H1 (cell line): ENCODE data around the gene PDE4D. TPM values are rescaled to one million over a fixed set of nuclear protein-coding genes. Genes with fewer than 3 reads are reported as not detected.

ENCODE experiments used
- CTCF ChIA-PET: fragments of 300-600 bp; sonication (Branson Sonifier 250); formaldehyde crosslinking; loops from one replicate; lab custom pipeline; 2021; ENCODE audit not compliant: partially characterized antibody; lab: Charles Lee
- POLR2A ChIA-PET: fragments of 300-600 bp; sonication (Branson Sonifier 250); formaldehyde crosslinking; loops from one replicate; lab custom pipeline; 2021; ENCODE audit warnings: inconsistent platforms; ENCODE audit not compliant: partially characterized antibody; lab: Charles Lee
- DNase-seq, 2 experiments: peaks; one replicate each; pipeline versions ENCODE4 v3.0.0 to v3.0.0-alpha.2; 2010 to 2022; ENCODE audit warnings: low spot score in 2 of 2, low read depth in 1 of 2, mixed read lengths in 1 of 2
- FAIRE-seq: peaks from 2 replicates; lab custom pipeline; 2011; peaks lifted over from hg19 to GRCh38; lab: Jason Lieb, UNC
- H2AFZ ChIP-seq: 2 replicates; pipeline ENCODE4 v1.8.1; 2012; ENCODE audit warnings: low read length, inconsistent platforms
- H2AK5ac ChIP-seq: 2 replicates; pipeline ENCODE4 v1.6.1; 2013; ENCODE audit warnings: low read depth, low read length
- H2BK120ac ChIP-seq: replicated peaks from 2 replicates; pipeline ENCODE3; 2013; ENCODE audit warnings: low read depth, low read length, inconsistent platforms
- H2BK12ac ChIP-seq: 2 replicates; pipeline ENCODE4 v1.6.1; 2013; ENCODE audit warnings: low read depth, low read length
- H2BK15ac ChIP-seq: 2 replicates; pipeline ENCODE4 v1.6.1; 2013; ENCODE audit warnings: low read length
- H2BK20ac ChIP-seq: 2 replicates; pipeline ENCODE4 v1.6.1; 2013; ENCODE audit warnings: low read length
- H2BK5ac ChIP-seq: 2 replicates; pipeline ENCODE4 v1.6.1; 2013; ENCODE audit warnings: low read depth, low read length
- H3K14ac ChIP-seq: 2 replicates; pipeline ENCODE4 v1.6.1; 2013; ENCODE audit warnings: inconsistent platforms; ENCODE audit not compliant: insufficient read length
- H3K18ac ChIP-seq: 2 replicates; pipeline ENCODE4 v1.6.1; 2013; ENCODE audit warnings: low read length; ENCODE audit errors: extremely low read depth
- H3K23ac ChIP-seq: 2 replicates; pipeline ENCODE4 v1.6.1; 2013; ENCODE audit warnings: inconsistent platforms; ENCODE audit not compliant: insufficient read length
- H3K23me2 ChIP-seq: 2 replicates; pipeline ENCODE4 v1.6.1; 2013; ENCODE audit warnings: low read depth, low read length
- H3K27ac ChIP-seq: 2 replicates; pipeline ENCODE4 v1.6.1; 2011; ENCODE audit warnings: low read depth, low read length, inconsistent platforms
- H3K27me3 ChIP-seq, 4 experiments: replicated peaks in 1 of 4; 1 replicate in 1 of 4; 2 replicates in 3 of 4; pipeline versions ENCODE4 v1.6.1 to v1.8.1; 2011 to 2013; ENCODE audit warnings: low read length in 3 of 4, mild to moderate bottlenecking in 3 of 4, inconsistent platforms in 2 of 4, mixed read lengths in 2 of 4, moderate library complexity in 1 of 4; ENCODE audit not compliant: control insufficient read depth in 3 of 4, insufficient read depth in 3 of 4; ENCODE audit errors: extremely low read depth in 1 of 4
- H3K36me3 ChIP-seq, 4 experiments: 2 replicates each; pipeline versions ENCODE4 v1.6.1 to v1.8.1; 2011 to 2013; ENCODE audit warnings: mild to moderate bottlenecking in 4 of 4, low read length in 3 of 4, moderate library complexity in 2 of 4, control low read depth in 1 of 4, inconsistent platforms in 1 of 4; ENCODE audit not compliant: insufficient read depth in 4 of 4, control insufficient read depth in 2 of 4
- H3K4ac ChIP-seq: replicated peaks from 2 replicates; pipeline ENCODE3; 2013; ENCODE audit warnings: low read length, low read depth, mixed read lengths, inconsistent platforms; ENCODE audit not compliant: insufficient read length
- H3K4me1 ChIP-seq, 4 experiments: replicated peaks in 1 of 4; 1 replicate in 1 of 4; 2 replicates in 3 of 4; pipeline versions ENCODE4 v1.6.1 to v1.8.1; 2011 to 2013; ENCODE audit warnings: low read length in 3 of 4, inconsistent platforms in 2 of 4, mixed read lengths in 1 of 4; ENCODE audit not compliant: insufficient read depth in 4 of 4, control insufficient read depth in 3 of 4
- H3K4me2 ChIP-seq, 2 experiments: 2 replicates each; pipeline versions ENCODE4 v1.6.1 to v1.8.1; 2011 to 2013; ENCODE audit warnings: low read depth in 2 of 2, low read length in 2 of 2, control low read depth in 1 of 2, inconsistent platforms in 1 of 2, mild to moderate bottlenecking in 1 of 2; ENCODE audit not compliant: insufficient read depth in 1 of 2
- H3K4me3 ChIP-seq, 4 experiments: fragments of 200-600, 300-600 bp in 1 of 4; sonication (generic), shearing (Covaris generic), sonication (Bioruptor Twin) in 1 of 4; 2 replicates each; pipeline versions ENCODE4 v1.5.1 to v1.8.1; 2011 to 2016; ENCODE audit warnings: low read length in 4 of 4, low read depth in 3 of 4, control low read depth in 2 of 4, inconsistent platforms in 2 of 4, mild to moderate bottlenecking in 2 of 4, mixed read lengths in 1 of 4, moderate library complexity in 1 of 4; ENCODE audit not compliant: insufficient read depth in 2 of 4; ENCODE audit errors: extremely low read depth in 1 of 4
- H3K56ac ChIP-seq: replicated peaks from 2 replicates; pipeline ENCODE3; 2013; ENCODE audit warnings: low read depth, mild to moderate bottlenecking, mixed read lengths, low read length, inconsistent platforms; ENCODE audit not compliant: insufficient read length
- H3K79me1 ChIP-seq: 2 replicates; pipeline ENCODE4 v1.6.1; 2013; ENCODE audit warnings: low read depth, low read length, control low read depth
- H3K79me2 ChIP-seq, 2 experiments: 2 replicates each; pipeline versions ENCODE4 v1.6.1 to v1.8.1; 2012 to 2013; ENCODE audit warnings: low read length in 2 of 2, mild to moderate bottlenecking in 2 of 2, inconsistent platforms in 1 of 2; ENCODE audit not compliant: insufficient read depth in 2 of 2, control insufficient read depth in 1 of 2
- H3K9ac ChIP-seq, 4 experiments: replicated peaks in 1 of 4; 1 replicate in 1 of 4; 2 replicates in 3 of 4; pipeline versions ENCODE4 v1.6.1 to v1.8.1; 2011 to 2013; ENCODE audit warnings: low read depth in 3 of 4, low read length in 3 of 4, control low read depth in 2 of 4, mild to moderate bottlenecking in 2 of 4, moderate library complexity in 2 of 4, inconsistent platforms in 1 of 4; ENCODE audit errors: extremely low read depth in 1 of 4
- H3K9me3 ChIP-seq, 2 experiments: 2 replicates each; pipeline versions ENCODE4 v1.6.1 to v1.8.1; 2012 to 2013; ENCODE audit warnings: mild to moderate bottlenecking in 2 of 2, moderate library complexity in 2 of 2, control low read depth in 1 of 2, inconsistent platforms in 1 of 2, low read depth in 1 of 2, low read length in 1 of 2, mixed read lengths in 1 of 2; ENCODE audit not compliant: insufficient read depth in 2 of 2
- H4K20me1 ChIP-seq, 2 experiments: replicated peaks in 1 of 2; 2 replicates each; pipeline versions ENCODE3 to v1.8.1; 2011 to 2013; ENCODE audit warnings: inconsistent platforms in 2 of 2, low read length in 2 of 2, mild to moderate bottlenecking in 1 of 2; ENCODE audit not compliant: insufficient read depth in 2 of 2, control insufficient read depth in 1 of 2
- H4K5ac ChIP-seq: 2 replicates; pipeline ENCODE4 v1.6.1; 2013; ENCODE audit warnings: low read length, low read depth, mixed read lengths, inconsistent platforms; ENCODE audit not compliant: insufficient read length
- H4K8ac ChIP-seq: 2 replicates; pipeline ENCODE4 v1.8.0; 2013; ENCODE audit warnings: mild to moderate bottlenecking, moderate library complexity, low read length, inconsistent platforms; ENCODE audit not compliant: insufficient read depth; ENCODE audit errors: extremely low read depth
- H4K91ac ChIP-seq: replicated peaks from 2 replicates; pipeline ENCODE3; 2013; ENCODE audit warnings: low read length, mixed read lengths, inconsistent platforms; ENCODE audit not compliant: insufficient read length
- ASH2L ChIP-seq: fragments of 200-600, 300-600 bp; sonication (generic); IDR thresholded peaks from one replicate; pipeline ENCODE4 v1.7.1; 2017; ENCODE audit warnings: low read length
- CBX8 ChIP-seq: fragments of 300-800, 300-1000 bp; sonication (generic); IDR thresholded peaks from 2 replicates; pipeline ENCODE4 v1.7.1; 2016; ENCODE audit warnings: low read depth, low read length, borderline replicate concordance
- CTBP2 ChIP-seq: IDR thresholded peaks from 2 replicates; pipeline ENCODE4 v1.7.0; 2011; ENCODE audit warnings: borderline replicate concordance, mild to moderate bottlenecking, moderate library complexity, mixed read lengths, low read length; ENCODE audit not compliant: insufficient read depth, insufficient read length
- E2F6 ChIP-seq: IDR thresholded peaks from 2 replicates; pipeline ENCODE4 v1.6.1; 2012; ENCODE audit warnings: inconsistent platforms
- HDAC6 ChIP-seq: IDR thresholded peaks from one replicate; pipeline ENCODE4 v1.7.1; 2012; ENCODE audit warnings: low read depth, mild to moderate bottlenecking, inconsistent platforms, low read length, moderate library complexity
- KDM1A ChIP-seq: fragments of 200-600, 300-600 bp; sonication (generic); IDR thresholded peaks from 2 replicates; pipeline ENCODE4 v1.7.1; 2016; ENCODE audit warnings: mild to moderate bottlenecking, low read length, borderline replicate concordance
- KDM5A ChIP-seq: fragments of 200-600 bp; IDR thresholded peaks from 2 replicates; pipeline ENCODE4 v1.7.1; 2012; ENCODE audit warnings: mild to moderate bottlenecking, low read length, inconsistent platforms, mixed read lengths
- MAFK ChIP-seq: IDR thresholded peaks from 2 replicates; pipeline ENCODE4 v1.6.1; 2012; ENCODE audit warnings: low read depth, mild to moderate bottlenecking, improper control_type of control experiment, low read length
- SAP30 ChIP-seq: fragments of 300-600 bp; sonication (generic); IDR thresholded peaks from 2 replicates; pipeline ENCODE4 v1.7.1; 2012; ENCODE audit warnings: low read length, moderate library complexity, mild to moderate bottlenecking, inconsistent platforms; ENCODE audit not compliant: insufficient read depth, insufficient replicate concordance
- SIX5 ChIP-seq: IDR thresholded peaks from 2 replicates; pipeline ENCODE4 v1.6.1; 2011; ENCODE audit warnings: mild to moderate bottlenecking, low read depth, low read length
- ZNF274 ChIP-seq: IDR thresholded peaks from 2 replicates; pipeline ENCODE4 v1.7.0; 2012; ENCODE audit warnings: low read length, borderline replicate concordance; ENCODE audit errors: extremely low read depth
- WGBS, 2 experiments: shearing (Covaris generic) in 1 of 2; methylation state at CpG; one replicate each; pipeline versions ENCODE4 v1.1.6 to v1.1.7; 2013 to 2015; ENCODE audit warnings: low lambda C conversion rate in 2 of 2, mixed read lengths in 2 of 2, inconsistent platforms in 1 of 2, low coverage in 1 of 2, missing lambda C conversion rate in 1 of 2; ENCODE audit not compliant: insufficient replicate concordance in 2 of 2, insufficient coverage in 1 of 2, insufficient read length in 1 of 2; ENCODE audit errors: extremely low coverage in 1 of 2, missing lambda C conversion rate in 1 of 2; 5-methylcytosine and 5-hydroxymethylcytosine counted together
- polyA plus RNA-seq, 7 experiments: library from polyadenylated mRNA; depleted of rRNA in 3 of 7; stranded (reverse) in 5 of 7; unstranded in 2 of 7; fragments of >200 nt in 5 of 7; fragments of 200-250 nt in 2 of 7; gene quantifications; 1 replicate in 5 of 7; 2 replicates in 1 of 7; 4 replicates in 1 of 7; pipeline versions ENCODE4 v1.2.1 to v1.2.3, GENCODE V29; 2011 to 2013; ENCODE audit warnings: missing spikeins in 2 of 7, mixed read lengths in 2 of 7
- total RNA-seq: library from RNA; stranded (reverse); fragmentation: NEBNext Ultra II Directional; extraction: Animal tissue kit (Norgen Biotek cat#: 25700); gene quantifications from 2 replicates; pipeline ENCODE4 v1.2.1, GENCODE V29; 2021

The PDE4D gene
- total and polyA plus RNA-seq, 2 of the 8 experiments (the other 6 are each of a cell fraction or from before 2014, with no cell fraction given): 2.3 to 3.7 TPM

DNA sequence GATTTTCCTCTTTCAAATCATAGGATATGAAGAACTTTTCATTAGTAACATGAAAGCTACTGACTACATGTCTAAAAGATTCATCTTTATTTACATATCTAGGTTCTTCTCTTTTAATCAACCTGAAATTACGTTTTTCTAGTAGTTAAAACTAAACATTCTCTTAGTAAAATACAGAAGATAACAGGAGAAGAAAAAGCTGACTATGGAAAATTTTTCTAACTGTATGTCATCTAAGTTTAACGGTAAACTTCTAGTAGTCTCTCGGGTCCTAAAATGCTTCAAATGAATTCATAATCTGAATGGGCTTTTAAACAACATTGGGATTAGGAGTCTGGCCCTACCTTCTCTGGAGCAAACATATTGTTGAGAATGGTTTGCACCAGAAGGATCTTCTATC lies 151.9 kb downstream of the PDE4D start:
- no peak overlapping the region for H2AFZ ChIP-seq
- POLR2A ChIA-PET: no interaction called here
- H4K5ac ChIP-seq: no peak overlapping the region
- H2BK12ac ChIP-seq: no peak overlapping the region
- no peak overlapping the region for H4K8ac ChIP-seq
- CTCF ChIA-PET: interaction anchor here (1.2 to 1.8 kb wide), 2 partner anchors 10 to 16 kb away, joined by 3 read pairs; no protein-coding TSS in a partner anchor
- H3K9me3 ChIP-seq: no peaks in the 10 kb centered on the region
- H3K79me1 ChIP-seq: no peaks in the 10 kb centered on the region
- no peak for FAIRE-seq
- H3K27ac ChIP-seq: no peak overlapping the region
- H3K23me2 ChIP-seq: no peaks in the 10 kb centered on the region
- no peaks in the 10 kb centered on the region for H4K20me1 ChIP-seq
- no peak overlapping the region for H3K9ac ChIP-seq
- no peaks in the 10 kb centered on the region for H3K36me3 ChIP-seq
- no peak overlapping the region for H2BK15ac ChIP-seq
- H3K79me2 ChIP-seq: no peaks in the 10 kb centered on the region
- no peak overlapping the region for H3K23ac ChIP-seq
- H3K14ac ChIP-seq: no peak overlapping the region
- H2BK5ac ChIP-seq: no peak overlapping the region
- no peak overlapping the region for H3K4me2 ChIP-seq
- no peak overlapping the region for H3K56ac ChIP-seq
- H3K4me3 ChIP-seq: no peak overlapping the region
- H3K4me1 ChIP-seq: no peaks in the 10 kb centered on the region
- no peak overlapping the region for H3K18ac ChIP-seq
- TF ChIP-seq CBX8 (no peak), SAP30 (no peak), E2F6 (no peak), HDAC6 (no peak), KDM1A (no peak), ASH2L (no peak), CTBP2 (no peak), ZNF274 (no peak), SIX5 (no peak), MAFK (no peak), KDM5A (no peak)
- H2BK20ac ChIP-seq: no peak overlapping the region
- no peak overlapping the region for H4K91ac ChIP-seq
- no peak overlapping the region for H2BK120ac ChIP-seq
- H2AK5ac ChIP-seq: no peak overlapping the region
- no peak overlapping the region for H3K4ac ChIP-seq
- WGBS, 2 experiments: 89% methylated on average over 3 of the region's 3 CpGs; no CpG with 5 or more reads in 1 of the 2 experiments
- DNase-seq: no peak
- no peaks in the 10 kb centered on the region for H3K27me3 ChIP-seq
